Gastrocnemius medialis (tissue), 4 donors: ENCODE results near the gene METAP1D. TPM values are rescaled to one million over a fixed set of nuclear protein-coding genes. Genes with fewer than 3 reads are reported as not detected.

Source experiments
- ATAC-seq, 2 donors: fragments of 150-250 bp; one replicate each; pipeline ENCODE4 v1.9.1; 2016
- DNase-seq, 2 donors: peaks; one replicate each; pipeline ENCODE4 v3.0.0-alpha.2; 2019
- H3K27ac ChIP-seq, 4 donors: fragments of 200-600 bp; sonication (generic); 1 replicate in 1 of 4; 2 replicates in 3 of 4; pipeline ENCODE4 v1.5.1; 2016 to 2018; ENCODE audit warnings: mild to moderate bottlenecking in 2 of 4, moderate library complexity in 1 of 4
- H3K27me3 ChIP-seq, 3 donors: fragments of 200-600 bp; sonication (generic) in 2 of 3; 1 replicate in 1 of 3; 2 replicates in 2 of 3; pipeline versions ENCODE4 v1.5.1 to v1.6.0; 2016 to 2019; ENCODE audit warnings: mild to moderate bottlenecking in 1 of 3, moderate library complexity in 1 of 3
- H3K36me3 ChIP-seq, 2 donors: fragments of 200-600 bp; sonication (generic) in 1 of 2; one replicate each; pipeline ENCODE4 v1.5.1; 2017 to 2018
- H3K4me1 ChIP-seq, 2 donors: fragments of 200-600 bp; sonication (generic) in 1 of 2; one replicate each; pipeline ENCODE4 v1.5.1; 2016 to 2017; ENCODE audit warnings: mild to moderate bottlenecking in 2 of 2
- H3K4me3 ChIP-seq, 4 donors: fragments of 200-600 bp; sonication (generic) in 3 of 4; 1 replicate in 1 of 4; 2 replicates in 3 of 4; pipeline ENCODE4 v1.5.1; 2016 to 2019; ENCODE audit warnings: mild to moderate bottlenecking in 2 of 4
- H3K9me3 ChIP-seq, 3 donors: fragments of 200-600 bp; sonication (generic) in 2 of 3; 1 replicate in 1 of 3; 2 replicates in 2 of 3; pipeline ENCODE4 v1.5.1; 2016 to 2019
- POLR2A ChIP-seq, 2 donors: fragments of 450-650 bp; IDR thresholded peaks; one replicate each; pipeline ENCODE4 v1.6.1; 2017; ENCODE audit warnings: antibody characterized with exemption in 2 of 2, mild to moderate bottlenecking in 2 of 2, moderate library complexity in 2 of 2
- in situ Hi-C, 4 donors: fragments of 200-750 bp; cut with MboI; loops; one replicate each; pipeline versions ENCODE4 v1.15.0 to v1.8.0; 2017; ENCODE audit warnings: low sequenced_read_pairs in 4 of 4
- intact Hi-C: fragments of 100-400 bp; cut with DNase I; formaldehyde crosslinking; loops from one replicate; pipeline ENCODE4 v1.15.1; 2023; ENCODE audit warnings: low total_unique reads
- total RNA-seq, 4 donors: library from RNA; depleted of rRNA; stranded (reverse); fragments of >200 nt; gene quantifications; one replicate each; pipeline versions ENCODE4 v1.1.0 to v1.2.3, GENCODE V29; 2016
- TF ChIP-seq, protein P1 (sequence below), 5 experiments: fragments of 450-650 bp in 3 of 5; fragments of 200-600 bp in 2 of 5; sonication (generic) in 2 of 5; IDR thresholded peaks in 4 of 5; conservative IDR thresholded peaks in 1 of 5; 1 replicate in 4 of 5; 2 replicates in 1 of 5; pipeline ENCODE4 v1.5.1; 2016 to 2019; ENCODE audit warnings: antibody characterized with exemption in 5 of 5, mild to moderate bottlenecking in 3 of 5, moderate library complexity in 3 of 5

METAP1D gene
- total RNA-seq, 4 donors from 2014 or later, result 4.3 to 14.3 (median 9.7) TPM

DNA sequence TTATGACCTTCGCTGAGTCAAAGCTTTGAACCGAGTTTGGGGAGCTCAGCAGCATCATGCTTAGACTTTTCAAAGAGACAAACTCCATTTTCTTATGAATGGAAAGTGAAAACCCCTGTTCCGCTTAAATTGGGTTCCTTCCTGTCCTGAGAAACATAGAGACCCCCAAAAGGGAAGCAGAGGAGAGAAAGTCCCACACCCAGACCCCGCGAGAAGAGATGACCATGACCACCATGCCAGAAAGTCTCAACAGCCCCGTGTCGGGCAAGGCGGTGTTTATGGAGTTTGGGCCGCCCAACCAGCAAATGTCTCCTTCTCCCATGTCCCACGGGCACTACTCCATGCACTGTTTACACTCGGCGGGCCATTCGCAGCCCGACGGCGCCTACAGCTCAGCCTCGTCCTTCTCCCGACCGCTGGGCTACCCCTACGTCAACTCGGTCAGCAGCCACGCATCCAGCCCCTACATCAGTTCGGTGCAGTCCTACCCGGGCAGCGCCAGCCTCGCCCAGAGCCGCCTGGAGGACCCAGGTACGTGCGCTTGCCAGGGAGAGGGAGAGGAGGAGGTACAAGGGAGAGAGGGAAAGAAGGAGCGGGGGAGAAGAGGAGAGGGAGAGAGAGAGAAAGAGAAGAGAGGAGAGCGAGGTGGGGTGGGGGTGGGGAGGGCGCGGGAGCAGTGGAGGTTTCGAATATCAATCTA, 85.9 kb downstream of the METAP1D start, which contains the start of gene DLX1:
DLX1 (plus strand) TSS at position 48 of the 700 bp plus-strand sequence; CDS start at position 219, 171 bp downstream.
- H3K27ac ChIP-seq, result no peak within 1 kb of the TSS
- in situ Hi-C loops (loop anchor here in 1 of 4 donors (25.0 kb wide), 1 partner anchor 273 kb away; no protein-coding TSS in a partner anchor), intact Hi-C loops (loop anchor here (2.0 kb wide), 1 partner anchor 17 kb away; the partner anchor contains the start of gene DLX2)
- no peaks in the 10 kb centered on the region for H3K9me3 ChIP-seq
- H3K36me3 ChIP-seq, result no peaks in the 10 kb centered on the region
- peaks cover 100% of the 10 kb centered on the region in 3 donors for H3K27me3 ChIP-seq
- peak within 1 kb of the TSS; percentile 46 to 54 (median 53) for H3K4me3 ChIP-seq
- DNase-seq (no peak), ATAC-seq (no peak)
- H3K4me1 ChIP-seq, result peaks cover 40 to 43% of the 10 kb centered on the region in 2 donors
- no peak for TF ChIP-seq POLR2A (IDR thresholded peaks at IDR 0.05)
- TF ChIP-seq, protein P1, sequence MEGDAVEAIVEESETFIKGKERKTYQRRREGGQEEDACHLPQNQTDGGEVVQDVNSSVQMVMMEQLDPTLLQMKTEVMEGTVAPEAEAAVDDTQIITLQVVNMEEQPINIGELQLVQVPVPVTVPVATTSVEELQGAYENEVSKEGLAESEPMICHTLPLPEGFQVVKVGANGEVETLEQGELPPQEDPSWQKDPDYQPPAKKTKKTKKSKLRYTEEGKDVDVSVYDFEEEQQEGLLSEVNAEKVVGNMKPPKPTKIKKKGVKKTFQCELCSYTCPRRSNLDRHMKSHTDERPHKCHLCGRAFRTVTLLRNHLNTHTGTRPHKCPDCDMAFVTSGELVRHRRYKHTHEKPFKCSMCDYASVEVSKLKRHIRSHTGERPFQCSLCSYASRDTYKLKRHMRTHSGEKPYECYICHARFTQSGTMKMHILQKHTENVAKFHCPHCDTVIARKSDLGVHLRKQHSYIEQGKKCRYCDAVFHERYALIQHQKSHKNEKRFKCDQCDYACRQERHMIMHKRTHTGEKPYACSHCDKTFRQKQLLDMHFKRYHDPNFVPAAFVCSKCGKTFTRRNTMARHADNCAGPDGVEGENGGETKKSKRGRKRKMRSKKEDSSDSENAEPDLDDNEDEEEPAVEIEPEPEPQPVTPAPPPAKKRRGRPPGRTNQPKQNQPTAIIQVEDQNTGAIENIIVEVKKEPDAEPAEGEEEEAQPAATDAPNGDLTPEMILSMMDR (IDR thresholded peaks at IDR 0.05 in 4 of 5, conservative IDR thresholded peaks at IDR 0.05 in 1 of 5), result no peak

DNA sequence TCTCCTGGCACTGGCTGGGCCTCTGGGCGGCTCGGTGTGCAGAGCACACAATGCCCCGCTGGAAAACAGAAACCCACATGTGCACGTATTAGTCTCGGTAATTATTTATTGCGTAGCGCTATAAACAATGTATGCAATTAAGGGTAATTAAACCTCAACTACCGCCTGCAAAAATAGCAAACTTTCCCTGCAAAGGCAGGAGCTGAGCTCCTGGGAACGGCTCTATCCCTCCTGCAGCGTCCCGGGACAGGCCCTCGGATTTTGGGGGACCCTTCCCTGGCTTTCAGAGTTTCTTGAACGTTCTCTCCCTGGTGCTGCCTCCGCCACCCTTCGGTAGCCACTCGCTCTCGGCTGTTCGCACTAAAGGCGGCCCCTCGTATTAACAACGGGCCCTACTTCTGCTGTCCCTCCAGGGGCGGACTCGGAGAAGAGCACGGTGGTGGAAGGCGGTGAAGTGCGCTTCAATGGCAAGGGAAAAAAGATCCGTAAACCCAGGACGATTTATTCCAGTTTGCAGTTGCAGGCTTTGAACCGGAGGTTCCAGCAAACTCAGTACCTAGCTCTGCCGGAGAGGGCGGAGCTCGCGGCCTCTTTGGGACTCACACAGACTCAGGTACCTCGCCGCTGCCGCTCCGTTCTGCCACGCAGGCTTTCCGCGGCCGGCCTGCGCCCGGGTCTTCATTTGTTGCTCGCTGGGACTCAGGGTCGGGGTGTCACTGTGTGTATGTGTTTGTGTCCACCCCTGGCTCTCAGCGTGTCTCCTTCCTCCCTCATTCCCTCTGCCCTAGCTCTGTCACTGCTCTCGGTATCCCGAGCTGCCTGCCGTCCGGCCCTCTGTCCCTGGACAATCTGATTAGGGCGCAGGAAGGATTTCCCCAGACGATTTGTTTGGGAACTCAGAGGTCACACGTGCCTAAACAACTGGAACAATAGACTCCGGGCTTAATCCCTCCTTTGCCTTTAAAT, 86.8 kb downstream of the METAP1D start:
- peaks cover 40 to 43% of the 10 kb centered on the region in 2 donors for H3K4me1 ChIP-seq
- intact Hi-C loops (no loop called here), in situ Hi-C loops (loop anchor here in 1 of 4 donors (25.0 kb wide), 1 partner anchor 274 kb away; no protein-coding TSS in a partner anchor)
- H3K9me3 ChIP-seq, result no peaks in the 10 kb centered on the region
- ATAC-seq (no peak), DNase-seq (no peak)
- H3K36me3 ChIP-seq, result no peaks in the 10 kb centered on the region
- peak overlapping the region in 2 of 4 donors; percentile 37 to 52 for H3K4me3 ChIP-seq
- no peak overlapping the region for H3K27ac ChIP-seq
- TF ChIP-seq, protein P1 (IDR thresholded peaks at IDR 0.05 in 4 of 5, conservative IDR thresholded peaks at IDR 0.05 in 1 of 5), result no peak
- TF ChIP-seq POLR2A (IDR thresholded peaks at IDR 0.05), result no peak
- peaks cover 100% of the 10 kb centered on the region in 3 donors for H3K27me3 ChIP-seq

DNA sequence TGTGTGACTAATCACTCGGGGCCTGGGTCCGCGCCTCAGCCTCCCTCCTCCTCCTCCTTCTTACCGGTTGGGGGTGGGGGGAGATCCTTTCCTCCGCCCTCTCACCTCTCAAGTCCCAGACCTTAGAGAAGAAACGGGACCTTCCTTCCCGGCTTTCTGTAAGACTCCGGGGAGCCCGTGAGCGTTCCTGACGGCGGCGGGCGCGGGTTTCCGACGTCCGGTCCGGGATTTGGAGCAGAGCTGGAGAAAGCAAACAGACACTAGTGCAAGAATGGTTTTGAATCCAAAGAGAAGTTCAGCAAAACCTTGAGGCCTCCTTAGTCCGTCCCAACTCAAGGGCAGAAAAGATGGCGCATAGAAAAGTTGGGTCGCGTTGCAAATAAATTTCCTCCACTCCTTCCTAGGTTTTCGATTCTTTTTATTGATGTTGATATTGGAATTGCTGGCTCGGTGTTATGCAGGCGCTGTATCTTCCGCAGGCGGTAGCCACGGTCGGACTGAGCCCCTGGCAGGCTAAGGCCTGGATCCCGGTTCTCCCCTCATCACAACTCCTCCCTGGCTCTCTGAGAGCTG, 87.5 kb downstream of the METAP1D start:
- no peak for TF ChIP-seq POLR2A (IDR thresholded peaks at IDR 0.05)
- TF ChIP-seq, protein P1 (IDR thresholded peaks at IDR 0.05 in 4 of 5, conservative IDR thresholded peaks at IDR 0.05 in 1 of 5), result no peak
- Histone ChIP-seq H3K4me3 (peak overlapping the region in 1 of 4 donors; percentile 37), H3K36me3 (no peaks in the 10 kb centered on the region), H3K27ac (no peak overlapping the region), H3K4me1 (peaks cover 40 to 43% of the 10 kb centered on the region in 2 donors), H3K9me3 (no peaks in the 10 kb centered on the region), H3K27me3 (peaks cover 100% of the 10 kb centered on the region in 3 donors)
- intact Hi-C loops, result no loop called here
- in situ Hi-C loops, result loop anchor here in 1 of 4 donors (25.0 kb wide), 1 partner anchor 275 kb away; no protein-coding TSS in a partner anchor
- DNase-seq (no peak), ATAC-seq (no peak)

DNA sequence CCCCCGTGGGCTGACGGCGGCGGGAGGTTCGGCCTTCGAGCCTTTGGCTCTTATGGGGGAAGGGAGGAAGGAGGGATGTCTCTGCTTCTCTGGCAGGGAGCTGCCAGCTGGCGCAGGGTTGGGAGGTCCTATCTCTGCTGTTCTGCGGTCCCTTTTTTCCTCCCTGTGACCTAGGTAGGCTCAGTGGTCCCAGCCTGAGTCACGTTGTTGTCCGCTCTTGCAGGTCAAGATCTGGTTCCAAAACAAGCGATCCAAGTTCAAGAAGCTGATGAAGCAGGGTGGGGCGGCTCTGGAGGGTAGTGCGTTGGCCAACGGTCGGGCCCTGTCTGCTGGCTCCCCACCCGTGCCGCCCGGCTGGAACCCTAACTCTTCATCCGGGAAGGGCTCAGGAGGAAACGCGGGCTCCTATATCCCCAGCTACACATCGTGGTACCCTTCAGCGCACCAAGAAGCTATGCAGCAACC, 88.1 kb downstream of the METAP1D start:
- Histone ChIP-seq H3K27me3 (peaks cover 100% of the 10 kb centered on the region in 3 donors), H3K4me1 (peaks cover 35 to 38% of the 10 kb centered on the region in 2 donors), H3K27ac (no peak overlapping the region), H3K36me3 (no peaks in the 10 kb centered on the region), H3K4me3 (no peak overlapping the region), H3K9me3 (no peaks in the 10 kb centered on the region)
- DNase-seq (no peak), ATAC-seq (no peak)
- in situ Hi-C loops (loop anchor here in 1 of 4 donors (25.0 kb wide), 1 partner anchor 276 kb away; no protein-coding TSS in a partner anchor), intact Hi-C loops (no loop called here)
- TF ChIP-seq POLR2A (IDR thresholded peaks at IDR 0.05), result no peak
- TF ChIP-seq, protein P1 (IDR thresholded peaks at IDR 0.05 in 4 of 5, conservative IDR thresholded peaks at IDR 0.05 in 1 of 5), result no peak
